ENCODE measurements around the gene EGFLAM.

EGFLAM gene

DNA sequence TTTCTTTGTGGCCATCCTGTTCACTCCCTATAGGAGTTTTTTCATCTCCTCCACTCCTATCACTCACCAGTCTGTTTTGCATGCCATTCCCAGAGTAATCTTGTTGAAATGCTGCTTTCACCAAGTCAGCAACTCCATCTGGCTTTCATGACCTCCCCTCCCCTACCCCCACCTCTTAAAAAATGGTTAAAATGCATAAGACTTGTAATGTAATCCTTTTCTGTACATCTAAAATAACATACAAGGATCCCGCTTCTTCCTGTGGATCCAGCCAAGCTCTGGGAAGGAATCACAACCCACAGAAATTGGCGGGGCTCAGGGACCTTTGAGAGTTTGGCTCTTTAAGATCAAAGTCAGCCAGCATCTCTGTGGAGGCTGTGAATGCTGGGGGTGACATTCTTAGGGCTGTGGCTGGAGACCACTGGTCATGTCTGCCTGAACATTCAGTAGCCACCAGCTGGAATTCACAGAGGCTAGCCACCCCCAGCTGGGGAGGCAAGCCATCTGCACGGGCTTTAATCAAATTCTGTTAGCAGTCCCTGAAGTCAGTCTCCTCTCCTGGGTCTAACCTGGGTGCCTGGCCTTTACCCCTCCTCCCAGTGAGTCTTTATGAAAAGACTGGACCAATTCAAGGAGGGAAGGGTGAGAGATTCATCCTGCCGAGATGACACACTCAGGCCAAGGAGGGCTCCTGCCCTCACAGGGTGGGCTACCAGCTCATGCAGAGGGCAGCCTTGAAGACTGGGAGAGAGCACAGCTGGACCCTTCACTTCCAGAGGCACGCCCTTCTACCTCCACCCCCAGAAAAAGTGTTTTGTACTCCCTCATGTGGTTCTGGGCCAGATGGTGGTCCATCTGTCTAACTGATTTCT lies 165.2 kb downstream of the EGFLAM start:
- no peak for DNase-seq (ENCODE audit: extremely low read depth, low read depth)

GRCh38 chr5:38424148-38425060 lies 166.0 kb downstream of the EGFLAM start:
- no peak for TF ChIP-seq CTCF (IDR thresholded peaks at IDR 0.05; ENCODE audit: low read depth, low read length)

More for the DNA sequence above, 165.2 kb downstream of the EGFLAM start:
- no peak for TF ChIP-seq CTCF (IDR thresholded peaks at IDR 0.05; ENCODE audit: low read depth, low read length)

GRCh38 chr5:38426490-38426889 lies 168.1 kb downstream of the EGFLAM start:
- no peak for DNase-seq (ENCODE audit: extremely low read depth, low read depth)

More at GRCh38 chr5:38424148-38425060, 166.0 kb downstream of the EGFLAM start:
- no peak for DNase-seq (ENCODE audit: extremely low read depth, low read depth)

DNA sequence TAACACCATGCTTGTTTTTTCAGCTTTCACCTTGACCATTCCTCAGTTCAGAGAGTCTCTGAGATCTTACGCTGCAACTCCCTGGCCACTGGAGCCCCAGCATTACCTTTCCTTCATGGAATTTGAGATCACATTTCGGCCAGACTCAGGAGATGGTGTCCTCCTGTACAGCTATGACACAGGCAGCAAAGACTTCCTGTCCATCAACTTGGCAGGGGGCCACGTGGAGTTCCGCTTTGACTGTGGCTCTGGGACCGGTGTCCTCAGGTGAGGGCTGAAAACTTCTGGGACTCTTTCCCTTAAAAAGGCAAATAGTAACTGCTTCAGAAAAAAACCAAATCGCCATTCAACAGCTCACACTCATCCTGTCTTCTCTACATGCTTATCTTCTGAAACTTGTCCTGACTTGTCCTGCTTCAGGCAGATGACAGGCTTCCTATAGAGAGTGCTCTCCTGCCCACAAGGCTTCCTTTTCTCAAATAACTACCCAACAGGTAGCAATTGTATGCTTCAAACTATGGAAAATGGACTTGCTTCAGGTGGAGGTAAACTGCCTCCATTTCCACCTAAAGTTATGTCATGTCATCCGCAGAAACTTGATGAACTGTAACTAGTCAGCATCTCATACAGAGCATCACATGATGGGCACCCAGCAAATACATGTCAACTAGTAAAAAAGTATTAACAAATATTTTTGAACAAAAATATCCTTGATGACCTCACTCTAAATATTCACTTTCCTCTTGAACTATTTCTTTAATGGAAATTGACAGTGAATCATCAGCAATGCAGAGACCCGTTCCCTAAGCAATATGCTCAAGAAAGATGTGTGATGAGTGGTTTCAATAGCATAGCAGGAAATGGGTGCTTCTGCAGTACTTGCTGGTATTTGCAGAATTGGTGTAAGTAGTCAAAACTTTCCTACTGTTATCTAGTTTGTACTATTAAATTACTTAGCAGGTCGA lies 168.9 kb downstream of the EGFLAM start:
- no peak for DNase-seq (ENCODE audit: extremely low read depth, low read depth)

More at GRCh38 chr5:38426490-38426889, 168.1 kb downstream of the EGFLAM start:
- TF ChIP-seq CTCF (IDR thresholded peaks at IDR 0.05; ENCODE audit: low read depth, low read length) = no peak

GRCh38 chr5:38431242-38431853 lies 173.0 kb downstream of the EGFLAM start:
- DNase-seq (ENCODE audit: extremely low read depth, low read depth) = no peak
- TF ChIP-seq CTCF (IDR thresholded peaks at IDR 0.05; ENCODE audit: low read depth, low read length) = no peak

More for the DNA sequence above, 168.9 kb downstream of the EGFLAM start:
- no peak for TF ChIP-seq CTCF (IDR thresholded peaks at IDR 0.05; ENCODE audit: low read depth, low read length)

GRCh38 chr5:38433160-38433861 lies 175.0 kb downstream of the EGFLAM start:
- no peak for DNase-seq (ENCODE audit: extremely low read depth, low read depth)
- no peak for TF ChIP-seq CTCF (IDR thresholded peaks at IDR 0.05; ENCODE audit: low read depth, low read length)
